H9 (cell line): Measurements from ENCODE around the gene NBPF19. TPM values are rescaled to one million over a fixed set of nuclear protein-coding genes. Genes with fewer than 3 reads are reported as not detected.
"Not testable (repeated sequence)": the region's sequence is repeated elsewhere in the genome, so short reads cannot be mapped to it uniquely, and the experiment has no call there.

ENCODE experiments used
- DNase-seq: peaks from one replicate; pipeline ENCODE4 v3.0.0-alpha.2; 2017
- H2AFZ ChIP-seq: one replicate; pipeline ENCODE4 v1.6.1; 2013; ENCODE audit warnings: mild to moderate bottlenecking, low read length, control low read depth, moderate library complexity
- H2AK5ac ChIP-seq: 2 replicates; pipeline ENCODE4 v1.6.1; 2013; ENCODE audit warnings: low read length, control low read depth, mixed read lengths; ENCODE audit not compliant: insufficient read length
- H2BK120ac ChIP-seq: one replicate; pipeline ENCODE4 v1.6.1; 2013; ENCODE audit warnings: low read depth, mild to moderate bottlenecking, low read length, control low read depth, inconsistent platforms; ENCODE audit not compliant: poor library complexity, severe bottlenecking
- H2BK12ac ChIP-seq: 2 replicates; pipeline ENCODE4 v1.6.1; 2013; ENCODE audit warnings: low read length, control low read depth, mixed read lengths, low read depth; ENCODE audit not compliant: insufficient read length
- H2BK15ac ChIP-seq: 2 replicates; pipeline ENCODE4 v1.6.1; 2013; ENCODE audit warnings: low read depth, low read length, control low read depth
- H2BK20ac ChIP-seq: one replicate; pipeline ENCODE4 v1.6.1; 2013; ENCODE audit warnings: low read depth, mild to moderate bottlenecking, low read length, control low read depth, inconsistent platforms; ENCODE audit not compliant: poor library complexity, severe bottlenecking
- H2BK5ac ChIP-seq: 2 replicates; pipeline ENCODE4 v1.6.1; 2013; ENCODE audit warnings: low read length, control low read depth, mixed read lengths; ENCODE audit not compliant: insufficient read length
- H3K14ac ChIP-seq: 2 replicates; pipeline ENCODE4 v1.6.1; 2013; ENCODE audit warnings: low read length, control low read depth; ENCODE audit not compliant: insufficient read depth
- H3K18ac ChIP-seq: 2 replicates; pipeline ENCODE4 v1.6.1; 2013; ENCODE audit warnings: low read depth, mild to moderate bottlenecking, mixed read lengths, low read length, control low read depth; ENCODE audit not compliant: insufficient read length
- H3K23ac ChIP-seq: 2 replicates; pipeline ENCODE4 v1.6.1; 2013; ENCODE audit warnings: low read length, control low read depth, mixed read lengths, low read depth; ENCODE audit not compliant: insufficient read length
- H3K23me2 ChIP-seq: 2 replicates; pipeline ENCODE4 v1.6.1; 2013; ENCODE audit warnings: low read depth, mild to moderate bottlenecking, mixed read lengths, low read length, control low read depth; ENCODE audit not compliant: insufficient read length, poor library complexity, severe bottlenecking
- H3K27ac ChIP-seq: 2 replicates; pipeline ENCODE4 v1.5.1; 2013; ENCODE audit warnings: low read length, control low read depth, mixed read lengths, low read depth; ENCODE audit not compliant: insufficient read length
- H3K27me3 ChIP-seq: 2 replicates; pipeline ENCODE4 v1.6.1; 2013; ENCODE audit warnings: low read length, control low read depth, inconsistent platforms; ENCODE audit not compliant: insufficient read depth
- H3K4ac ChIP-seq: 2 replicates; pipeline ENCODE4 v1.6.1; 2013; ENCODE audit warnings: low read depth, mild to moderate bottlenecking, control low read depth, inconsistent platforms, low read length, moderate library complexity
- H3K4me1 ChIP-seq: 2 replicates; pipeline ENCODE4 v1.6.1; 2013; ENCODE audit warnings: low read length, control low read depth, inconsistent platforms; ENCODE audit not compliant: insufficient read depth
- H3K4me2 ChIP-seq: 2 replicates; pipeline ENCODE4 v1.6.1; 2013; ENCODE audit warnings: low read length, control low read depth, mixed read lengths; ENCODE audit not compliant: insufficient read length, insufficient read depth
- H3K56ac ChIP-seq: 2 replicates; pipeline ENCODE4 v1.6.1; 2013; ENCODE audit warnings: low read depth, mild to moderate bottlenecking, mixed read lengths, low read length, control low read depth; ENCODE audit not compliant: insufficient read length
- H3K79me1 ChIP-seq: 2 replicates; pipeline ENCODE4 v1.6.1; 2013; ENCODE audit warnings: low read depth, mild to moderate bottlenecking, moderate library complexity, low read length, control low read depth, inconsistent platforms; ENCODE audit not compliant: insufficient read depth, poor library complexity, severe bottlenecking
- H3K79me2 ChIP-seq: 2 replicates; pipeline ENCODE4 v1.6.1; 2013; ENCODE audit warnings: low read length, control low read depth, inconsistent platforms; ENCODE audit not compliant: insufficient read depth
- H3K9ac ChIP-seq: 2 replicates; pipeline ENCODE4 v1.6.1; 2013; ENCODE audit warnings: low read length, control low read depth, mixed read lengths; ENCODE audit not compliant: insufficient read length; ENCODE audit errors: extremely low read depth
- H3K9me3 ChIP-seq: one replicate; pipeline ENCODE4 v1.6.1; 2013; ENCODE audit warnings: low read depth, low read length, inconsistent platforms; ENCODE audit not compliant: control insufficient read depth
- H3T11ph ChIP-seq: one replicate; pipeline ENCODE4 v1.6.1; 2013; ENCODE audit warnings: mild to moderate bottlenecking, low read length, control low read depth, inconsistent platforms
- H4K20me1 ChIP-seq: one replicate; pipeline ENCODE4 v1.6.1; 2013; ENCODE audit not compliant: control insufficient read depth, insufficient read length, insufficient read depth
- H4K5ac ChIP-seq: 2 replicates; pipeline ENCODE4 v1.6.1; 2013; ENCODE audit warnings: low read depth, mild to moderate bottlenecking, mixed read lengths, low read length, control low read depth; ENCODE audit not compliant: insufficient read length
- H4K8ac ChIP-seq: replicated peaks from 2 replicates; pipeline ENCODE4 v1.6.1; 2013; ENCODE audit warnings: low read length, control low read depth, mixed read lengths, low read depth; ENCODE audit not compliant: insufficient read length
- H4K91ac ChIP-seq: 2 replicates; pipeline ENCODE4 v1.6.1; 2013; ENCODE audit warnings: low read depth, mild to moderate bottlenecking, moderate library complexity, mixed read lengths, low read length, control low read depth; ENCODE audit not compliant: insufficient read length
- H3K27ac Mint-ChIP-seq, 3 experiments: 2 replicates in 2 of 3; 3 replicates in 1 of 3; pipeline ENCODE4 v1.8.0; 2020 to 2021; ENCODE audit warnings: mixed read lengths in 3 of 3, mild to moderate bottlenecking in 1 of 3, moderate library complexity in 1 of 3
- H3K27me3 Mint-ChIP-seq: 2 replicates; pipeline ENCODE4 v1.8.0; 2021; ENCODE audit warnings: low read depth, mild to moderate bottlenecking, moderate library complexity, mixed read lengths
- H3K36me3 Mint-ChIP-seq, 3 experiments: 2 replicates in 2 of 3; 3 replicates in 1 of 3; pipeline ENCODE4 v1.8.0; 2020 to 2021; ENCODE audit warnings: low read depth in 3 of 3, mixed read lengths in 3 of 3; ENCODE audit not compliant: insufficient read depth in 1 of 3
- H3K4me1 Mint-ChIP-seq, 2 experiments: 2 replicates each; pipeline ENCODE4 v1.8.0; 2020; ENCODE audit warnings: mixed read lengths in 2 of 2
- H3K4me3 Mint-ChIP-seq, 2 experiments: 2 replicates in 1 of 2; 3 replicates in 1 of 2; pipeline ENCODE4 v1.8.0; 2020 to 2021; ENCODE audit warnings: mild to moderate bottlenecking in 2 of 2, mixed read lengths in 2 of 2, moderate library complexity in 1 of 2
- H3K9me3 Mint-ChIP-seq, 2 experiments: 2 replicates in 1 of 2; 3 replicates in 1 of 2; pipeline ENCODE4 v1.8.0; 2020; ENCODE audit warnings: mild to moderate bottlenecking in 2 of 2, mixed read lengths in 2 of 2, moderate library complexity in 1 of 2
- WGBS: extraction: QIAGEN DNeasy Blood & Tissue Kit; methylation state at CpG from one replicate; pipeline ENCODE4 v1.1.7; 2013; ENCODE audit warnings: missing lambda C conversion rate, low lambda C conversion rate, mixed read lengths; ENCODE audit not compliant: insufficient read length; ENCODE audit errors: extremely low coverage; 5-methylcytosine and 5-hydroxymethylcytosine counted together
- long read RNA-seq: library from polyadenylated mRNA; unstranded; transcript quantifications from one replicate; pipeline ENCODE4 v2.0.0, GENCODE V29; 2020
- total RNA-seq: library from RNA; stranded (reverse); gene quantifications from 2 replicates; pipeline ENCODE4 v1.2.1, GENCODE V29; 2021

The NBPF19 gene, protein sequence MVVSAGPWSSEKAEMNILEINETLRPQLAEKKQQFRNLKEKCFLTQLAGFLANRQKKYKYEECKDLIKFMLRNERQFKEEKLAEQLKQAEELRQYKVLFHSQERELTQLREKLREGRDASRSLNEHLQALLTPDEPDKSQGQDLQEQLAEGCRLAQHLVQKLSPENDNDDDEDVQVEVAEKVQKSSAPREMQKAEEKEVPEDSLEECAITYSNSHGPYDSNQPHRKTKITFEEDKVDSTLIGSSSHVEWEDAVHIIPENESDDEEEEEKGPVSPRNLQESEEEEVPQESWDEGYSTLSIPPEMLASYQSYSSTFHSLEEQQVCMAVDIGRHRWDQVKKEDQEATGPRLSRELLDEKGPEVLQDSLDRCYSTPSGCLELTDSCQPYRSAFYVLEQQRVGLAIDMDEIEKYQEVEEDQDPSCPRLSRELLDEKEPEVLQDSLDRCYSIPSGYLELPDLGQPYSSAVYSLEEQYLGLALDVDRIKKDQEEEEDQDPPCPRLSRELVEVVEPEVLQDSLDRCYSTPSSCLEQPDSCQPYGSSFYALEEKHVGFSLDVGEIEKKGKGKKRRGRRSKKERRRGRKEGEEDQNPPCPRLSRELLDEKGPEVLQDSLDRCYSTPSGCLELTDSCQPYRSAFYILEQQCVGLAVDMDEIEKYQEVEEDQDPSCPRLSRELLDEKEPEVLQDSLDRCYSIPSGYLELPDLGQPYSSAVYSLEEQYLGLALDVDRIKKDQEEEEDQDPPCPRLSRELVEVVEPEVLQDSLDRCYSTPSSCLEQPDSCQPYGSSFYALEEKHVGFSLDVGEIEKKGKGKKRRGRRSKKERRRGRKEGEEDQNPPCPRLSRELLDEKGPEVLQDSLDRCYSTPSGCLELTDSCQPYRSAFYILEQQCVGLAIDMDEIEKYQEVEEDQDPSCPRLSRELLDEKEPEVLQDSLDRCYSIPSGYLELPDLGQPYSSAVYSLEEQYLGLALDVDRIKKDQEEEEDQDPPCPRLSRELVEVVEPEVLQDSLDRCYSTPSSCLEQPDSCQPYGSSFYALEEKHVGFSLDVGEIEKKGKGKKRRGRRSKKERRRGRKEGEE (N-terminal part only)
- total RNA-seq = 6.6 and 8.0 TPM in 2 replicates
- long read RNA-seq, partial matches to known transcripts = 3 of 11 reads
- long read RNA-seq, other reads (novel, unspliced or antisense) = 8 of 11 reads

- H3K36me3 Mint-ChIP-seq, H3K4me3 Mint-ChIP-seq, H4K5ac ChIP-seq: not testable (repeated sequence)
Observed at GRCh38 chr1:149474745-149475144, at the start of gene NBPF19. TSS of gene NBPF19 (plus strand) at chr1:149475045. CDS start at chr1:149475933, 888 bp downstream.

GRCh38 chr1:149428317-149428716 lies 46.5 kb upstream of the NBPF19 start:
- not testable (repeated sequence) for H3K23me2 ChIP-seq, H3K4me1 ChIP-seq, H4K5ac ChIP-seq, H3K36me3 Mint-ChIP-seq, H3K4me3 Mint-ChIP-seq, H4K8ac ChIP-seq, H4K91ac ChIP-seq, H3K14ac ChIP-seq, H3K79me2 ChIP-seq, H3K27me3 Mint-ChIP-seq, H3K9me3 ChIP-seq, H3K56ac ChIP-seq, H3K18ac ChIP-seq, H2AFZ ChIP-seq, H3T11ph ChIP-seq, H2BK120ac ChIP-seq, H2BK12ac ChIP-seq, H3K79me1 ChIP-seq, H3K9me3 Mint-ChIP-seq, H2BK5ac ChIP-seq, H2AK5ac ChIP-seq, H2BK15ac ChIP-seq, H3K23ac ChIP-seq, H3K4me1 Mint-ChIP-seq, H3K4ac ChIP-seq, H2BK20ac ChIP-seq, H3K27ac ChIP-seq, H3K4me2 ChIP-seq, H3K27me3 ChIP-seq, H3K27ac Mint-ChIP-seq, H3K9ac ChIP-seq, DNase-seq, H4K20me1 ChIP-seq
- no CpG with 5 or more reads among the region's 3 CpGs for WGBS

More at GRCh38 chr1:149474745-149475144, at the start of gene NBPF19:
- H3K4me1 ChIP-seq, H3K9ac ChIP-seq, H3K4ac ChIP-seq, H3T11ph ChIP-seq, H3K56ac ChIP-seq, H2BK15ac ChIP-seq, H4K91ac ChIP-seq, H3K4me2 ChIP-seq, H4K8ac ChIP-seq, H2BK12ac ChIP-seq, H3K9me3 ChIP-seq, H3K27ac Mint-ChIP-seq, H2AK5ac ChIP-seq, H3K23me2 ChIP-seq, H3K27me3 Mint-ChIP-seq, H3K79me1 ChIP-seq, H3K27ac ChIP-seq, H3K23ac ChIP-seq, H3K27me3 ChIP-seq, H4K20me1 ChIP-seq, H2BK5ac ChIP-seq, H3K4me1 Mint-ChIP-seq, H3K18ac ChIP-seq, H2AFZ ChIP-seq, H3K14ac ChIP-seq, H3K9me3 Mint-ChIP-seq, H2BK20ac ChIP-seq, DNase-seq, H3K79me2 ChIP-seq, H2BK120ac ChIP-seq: not testable (repeated sequence)
- no CpG with 5 or more reads among the region's 2 CpGs for WGBS
